ENCODE measurements around the gene EIF3L.

DNA sequence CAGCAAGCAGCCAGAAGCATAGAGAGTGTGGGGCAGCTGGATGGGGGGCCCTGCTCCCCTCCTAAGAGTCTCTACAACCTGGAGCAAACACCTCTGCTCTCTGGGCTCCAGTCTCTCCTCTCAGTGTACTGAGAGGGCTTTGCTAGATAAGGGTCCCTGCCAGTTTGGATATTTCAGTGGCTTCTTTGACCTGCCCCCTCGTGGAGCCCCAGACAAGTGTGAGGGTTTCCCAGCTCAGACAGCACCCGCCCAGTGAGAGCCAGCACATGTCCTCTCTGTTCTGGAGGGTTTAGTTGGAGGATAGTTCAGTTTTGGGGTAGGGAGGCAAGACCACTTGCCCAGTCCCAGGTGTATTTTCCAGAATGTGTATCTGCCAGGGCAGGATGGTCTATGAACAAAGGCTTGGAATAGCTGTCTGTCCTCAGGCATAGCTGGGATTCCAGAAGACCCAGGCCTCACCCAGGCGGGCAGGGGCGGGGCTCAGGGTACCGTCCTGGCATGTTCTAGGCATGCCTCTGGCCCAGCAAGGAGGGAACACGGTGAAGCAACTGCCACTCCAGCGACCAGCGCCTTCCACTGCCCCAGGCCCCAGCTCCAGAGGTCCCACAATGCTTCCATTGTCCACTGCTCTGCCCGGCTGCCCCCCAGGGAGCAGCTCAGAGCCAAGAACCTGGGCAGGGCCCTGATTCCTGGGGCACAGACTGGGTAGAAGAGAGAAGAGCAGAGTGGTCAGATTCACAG is 49.4 kb downstream of the EIF3L start:
- TF ChIP-seq ZNF8 (CRISPR knock-in tag; IDR thresholded peaks at IDR 0.05) (no peak), ZFP3 (CRISPR knock-in tag; IDR thresholded peaks at IDR 0.05) (no peak), PPARA (CRISPR knock-in tag; IDR thresholded peaks at IDR 0.05; ENCODE audit: borderline replicate concordance) (no peak), CREB5 (CRISPR knock-in tag; IDR thresholded peaks at IDR 0.05; ENCODE audit: low read depth) (no peak), PATZ1 (CRISPR knock-in tag; IDR thresholded peaks at IDR 0.05; ENCODE audit: borderline replicate concordance) (no peak), OSR1 (CRISPR knock-in tag; IDR thresholded peaks at IDR 0.05) (no peak), SNAI2 (CRISPR knock-in tag; IDR thresholded peaks at IDR 0.05) (no peak), ZNF565 (CRISPR knock-in tag; conservative IDR thresholded peaks at IDR 0.05; ENCODE audit: low read depth) (no peak), ZC3H10 (CRISPR knock-in tag; IDR thresholded peaks at IDR 0.05) (no peak)
- TF ChIP-seq, protein P1, sequence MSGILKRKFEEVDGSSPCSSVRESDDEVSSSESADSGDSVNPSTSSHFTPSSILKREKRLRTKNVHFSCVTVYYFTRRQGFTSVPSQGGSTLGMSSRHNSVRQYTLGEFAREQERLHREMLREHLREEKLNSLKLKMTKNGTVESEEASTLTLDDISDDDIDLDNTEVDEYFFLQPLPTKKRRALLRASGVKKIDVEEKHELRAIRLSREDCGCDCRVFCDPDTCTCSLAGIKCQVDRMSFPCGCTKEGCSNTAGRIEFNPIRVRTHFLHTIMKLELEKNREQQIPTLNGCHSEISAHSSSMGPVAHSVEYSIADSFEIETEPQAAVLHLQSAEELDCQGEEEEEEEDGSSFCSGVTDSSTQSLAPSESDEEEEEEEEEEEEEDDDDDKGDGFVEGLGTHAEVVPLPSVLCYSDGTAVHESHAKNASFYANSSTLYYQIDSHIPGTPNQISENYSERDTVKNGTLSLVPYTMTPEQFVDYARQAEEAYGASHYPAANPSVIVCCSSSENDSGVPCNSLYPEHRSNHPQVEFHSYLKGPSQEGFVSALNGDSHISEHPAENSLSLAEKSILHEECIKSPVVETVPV (CRISPR knock-in tag; IDR thresholded peaks at IDR 0.05): no peak
